Measurements from ENCODE around the gene ITGB1BP1. TPM values are rescaled to one million over a fixed set of nuclear protein-coding genes. Genes with fewer than 3 reads are reported as not detected.

The ITGB1BP1 gene
- total and polyA plus RNA-seq, 8 donors = 71.5 to 89.2 (median 79.2) TPM

- ATAC-seq (no peak), DNase-seq (no peak)
- TF ChIP-seq, protein P1, sequence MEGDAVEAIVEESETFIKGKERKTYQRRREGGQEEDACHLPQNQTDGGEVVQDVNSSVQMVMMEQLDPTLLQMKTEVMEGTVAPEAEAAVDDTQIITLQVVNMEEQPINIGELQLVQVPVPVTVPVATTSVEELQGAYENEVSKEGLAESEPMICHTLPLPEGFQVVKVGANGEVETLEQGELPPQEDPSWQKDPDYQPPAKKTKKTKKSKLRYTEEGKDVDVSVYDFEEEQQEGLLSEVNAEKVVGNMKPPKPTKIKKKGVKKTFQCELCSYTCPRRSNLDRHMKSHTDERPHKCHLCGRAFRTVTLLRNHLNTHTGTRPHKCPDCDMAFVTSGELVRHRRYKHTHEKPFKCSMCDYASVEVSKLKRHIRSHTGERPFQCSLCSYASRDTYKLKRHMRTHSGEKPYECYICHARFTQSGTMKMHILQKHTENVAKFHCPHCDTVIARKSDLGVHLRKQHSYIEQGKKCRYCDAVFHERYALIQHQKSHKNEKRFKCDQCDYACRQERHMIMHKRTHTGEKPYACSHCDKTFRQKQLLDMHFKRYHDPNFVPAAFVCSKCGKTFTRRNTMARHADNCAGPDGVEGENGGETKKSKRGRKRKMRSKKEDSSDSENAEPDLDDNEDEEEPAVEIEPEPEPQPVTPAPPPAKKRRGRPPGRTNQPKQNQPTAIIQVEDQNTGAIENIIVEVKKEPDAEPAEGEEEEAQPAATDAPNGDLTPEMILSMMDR (IDR thresholded peaks at IDR 0.05) = no peak
- Histone ChIP-seq H3K27ac (peak overlapping the region; percentile 59 to 63), H3K4me3 (no peak overlapping the region), H3K9me3 (no peaks in the 10 kb centered on the region), H3K36me3 (peaks cover 0 to 14% of the 10 kb centered on the region in 2 donors), H3K4me1 (no peaks in the 10 kb centered on the region), H3K27me3 (no peaks in the 10 kb centered on the region)
- intact Hi-C loops (cut with DNase I) = loop anchor here in 1 of 2 donors (10.0 kb wide), 1 partner anchor 233 kb away; no protein-coding TSS in a partner anchor
Measured at GRCh38 chr2:9377461-9378097, 45.7 kb downstream of the ITGB1BP1 start.

- DNase-seq (no peak), ATAC-seq (no peak)
- Histone ChIP-seq H3K27me3 (no peaks in the 10 kb centered on the region), H3K36me3 (peaks cover 0 to 14% of the 10 kb centered on the region in 2 donors), H3K4me1 (no peaks in the 10 kb centered on the region), H3K4me3 (no peak overlapping the region), H3K27ac (no peak overlapping the region), H3K9me3 (no peaks in the 10 kb centered on the region)
- intact Hi-C loops (cut with DNase I) = loop anchor here in 1 of 2 donors (10.0 kb wide), 1 partner anchor 231 kb away; no protein-coding TSS in a partner anchor
- TF ChIP-seq, protein P1 (IDR thresholded peaks at IDR 0.05) = no peak
Measured at GRCh38 chr2:9375857-9376428, 47.4 kb downstream of the ITGB1BP1 start.

GRCh38 chr2:9374071-9374730 lies 49.1 kb downstream of the ITGB1BP1 start:
- H3K36me3 ChIP-seq = peaks cover 0 to 14% of the 10 kb centered on the region in 2 donors
- intact Hi-C loops (cut with DNase I) = loop anchor here in 1 of 2 donors (10.0 kb wide), 1 partner anchor 229 kb away; no protein-coding TSS in a partner anchor
- H3K27me3 ChIP-seq = no peaks in the 10 kb centered on the region
- no peak overlapping the region for H3K4me3 ChIP-seq
- DNase-seq (no peak), ATAC-seq (no peak)
- no peaks in the 10 kb centered on the region for H3K4me1 ChIP-seq
- H3K9me3 ChIP-seq = no peaks in the 10 kb centered on the region
- TF ChIP-seq, protein P1 (IDR thresholded peaks at IDR 0.05) = no peak
- no peak overlapping the region for H3K27ac ChIP-seq

DNA sequence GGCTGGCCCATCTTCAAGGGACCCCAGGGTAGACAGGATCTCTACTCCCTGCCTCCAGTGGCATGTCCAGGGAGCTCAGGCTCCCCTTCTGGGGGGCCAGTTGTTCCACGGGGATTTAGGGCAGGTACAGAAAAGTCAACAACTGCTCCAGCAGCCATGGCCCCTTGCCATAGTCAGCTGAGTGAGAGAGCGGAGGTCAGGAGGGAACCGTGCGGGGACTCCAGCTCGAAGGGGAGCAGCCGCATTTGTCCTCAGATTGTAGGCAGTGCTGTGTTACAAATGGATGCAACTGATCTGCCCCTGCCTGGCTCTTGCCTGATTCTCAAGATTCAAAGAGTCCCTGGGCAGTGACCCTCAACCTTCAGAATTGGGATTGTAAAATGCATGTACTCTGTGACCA lies 49.9 kb downstream of the ITGB1BP1 start:
- ATAC-seq (no peak), DNase-seq (no peak)
- no peaks in the 10 kb centered on the region for H3K9me3 ChIP-seq
- H3K27me3 ChIP-seq = no peaks in the 10 kb centered on the region
- no peak overlapping the region for H3K27ac ChIP-seq
- intact Hi-C loops (cut with DNase I) = loop anchor here in 1 of 2 donors (10.0 kb wide), 1 partner anchor 229 kb away; no protein-coding TSS in a partner anchor
- H3K36me3 ChIP-seq = peaks cover 0 to 21% of the 10 kb centered on the region in 2 donors
- TF ChIP-seq, protein P1 (IDR thresholded peaks at IDR 0.05) = no peak
- H3K4me1 ChIP-seq = no peaks in the 10 kb centered on the region
- no peak overlapping the region for H3K4me3 ChIP-seq

GRCh38 chr2:9373047-9373446 lies 50.3 kb downstream of the ITGB1BP1 start:
- DNase-seq (peak in 1 of 4 donors; percentile 70), ATAC-seq (no peak)
- H3K9me3 ChIP-seq = no peaks in the 10 kb centered on the region
- TF ChIP-seq, protein P1 (IDR thresholded peaks at IDR 0.05) = no peak
- intact Hi-C loops (cut with DNase I) = loop anchor here in 1 of 2 donors (10.0 kb wide), 1 partner anchor 228 kb away; no protein-coding TSS in a partner anchor
- no peak overlapping the region for H3K4me3 ChIP-seq
- no peaks in the 10 kb centered on the region for H3K4me1 ChIP-seq
- H3K27ac ChIP-seq = no peak overlapping the region
- H3K36me3 ChIP-seq = peaks cover 0 to 23% of the 10 kb centered on the region in 2 donors
- H3K27me3 ChIP-seq = no peaks in the 10 kb centered on the region

All from left lung (tissue), 10 donors.